IMR-90 (cell line): ENCODE data around the gene DOK6. TPM values are rescaled to one million over a fixed set of nuclear protein-coding genes. Genes with fewer than 3 reads are reported as not detected.

Source experiments
- ATAC-seq: fragments of 200-7000 bp; cut with Tn5 transposase; 2 replicates; pipeline ENCODE4 v1.9.1; 2020; ENCODE audit warnings: low read depth, mild to moderate bottlenecking, moderate library complexity
- BruUV-seq: library from RNA; stranded (reverse); fragments of 400-500 nt; replicated peaks from 2 replicates; lab custom pipeline; 2021; lab: Mats Ljungman, UMichigan
- CTCF ChIA-PET: fragments of 300-600 bp; formaldehyde crosslinking; extraction: SDS; loops from one replicate; lab custom pipeline; 2021; ENCODE audit warnings: antibody characterized with exemption; lab: Yijun Ruan, JAX
- POLR2A ChIA-PET: fragments of 300-600 bp; sonication (Branson Sonifier 250); formaldehyde crosslinking; loops from one replicate; lab custom pipeline; 2022; ENCODE audit warnings: antibody characterized with exemption; ENCODE audit not compliant: unreplicated experiment; lab: Charles Lee
- DNase-seq: peaks from one replicate; pipeline ENCODE4 v3.0.0; 2013
- H2AFZ ChIP-seq: replicated peaks from 2 replicates; pipeline ENCODE3; 2013; ENCODE audit warnings: low read length, mild to moderate bottlenecking; ENCODE audit not compliant: poor library complexity
- H2AK5ac ChIP-seq: 2 replicates; pipeline ENCODE4 v1.6.1; 2013; ENCODE audit warnings: low read depth, low read length, inconsistent platforms
- H2AK9ac ChIP-seq: replicated peaks from 2 replicates; pipeline ENCODE3; 2013; ENCODE audit warnings: mild to moderate bottlenecking, low read depth, low read length, moderate library complexity; ENCODE audit not compliant: poor library complexity
- H2BK120ac ChIP-seq: 2 replicates; pipeline ENCODE4 v1.6.1; 2013; ENCODE audit warnings: low read depth, low read length, inconsistent platforms
- H2BK15ac ChIP-seq: 3 replicates; pipeline ENCODE4 v1.6.1; 2013; ENCODE audit warnings: low read depth, low read length, inconsistent platforms
- H2BK20ac ChIP-seq: 2 replicates; pipeline ENCODE4 v1.6.1; 2013; ENCODE audit warnings: low read depth, mild to moderate bottlenecking, inconsistent platforms, low read length, moderate library complexity
- H2BK5ac ChIP-seq: 2 replicates; pipeline ENCODE4 v1.6.1; 2013; ENCODE audit warnings: mild to moderate bottlenecking, low read depth, low read length, inconsistent platforms; ENCODE audit not compliant: poor library complexity, severe bottlenecking
- H3K14ac ChIP-seq: replicated peaks from 2 replicates; pipeline ENCODE4 v1.6.1; 2013; ENCODE audit warnings: low read depth, low read length, inconsistent platforms
- H3K18ac ChIP-seq: 2 replicates; pipeline ENCODE4 v1.6.1; 2013; ENCODE audit warnings: low read depth, low read length, control low read depth
- H3K23ac ChIP-seq: 2 replicates; pipeline ENCODE4 v1.6.1; 2013; ENCODE audit warnings: low read depth, low read length, inconsistent platforms
- H3K27ac ChIP-seq: 2 replicates; pipeline ENCODE4 v1.5.1; 2013; ENCODE audit warnings: mild to moderate bottlenecking, control low read depth, low read length; ENCODE audit not compliant: insufficient read depth
- H3K27me3 ChIP-seq: 2 replicates; pipeline ENCODE4 v1.6.1; 2013; ENCODE audit warnings: low read length; ENCODE audit not compliant: control insufficient read depth, insufficient read depth
- H3K36me3 ChIP-seq: 2 replicates; pipeline ENCODE4 v1.6.1; 2013; ENCODE audit warnings: low read length, mixed read lengths; ENCODE audit not compliant: control insufficient read depth, insufficient read depth
- H3K4ac ChIP-seq: 2 replicates; pipeline ENCODE4 v1.6.1; 2013; ENCODE audit warnings: low read depth, low read length, inconsistent platforms
- H3K4me1 ChIP-seq: 2 replicates; pipeline ENCODE4 v1.6.1; 2013; ENCODE audit warnings: low read length, mixed read lengths; ENCODE audit not compliant: control insufficient read depth, insufficient read depth
- H3K4me2 ChIP-seq: 2 replicates; pipeline ENCODE4 v1.6.1; 2013; ENCODE audit warnings: low read depth, mild to moderate bottlenecking, control low read depth, low read length, moderate library complexity
- H3K4me3 ChIP-seq: 2 replicates; pipeline ENCODE4 v1.5.1; 2013; ENCODE audit warnings: low read depth, mild to moderate bottlenecking, control low read depth, low read length, moderate library complexity; ENCODE audit not compliant: insufficient read depth
- H3K56ac ChIP-seq: 2 replicates; pipeline ENCODE4 v1.6.1; 2013; ENCODE audit warnings: low read length, inconsistent platforms; ENCODE audit not compliant: insufficient read depth; ENCODE audit errors: extremely low read depth
- H3K79me1 ChIP-seq, 2 experiments: 2 replicates each; pipeline ENCODE4 v1.6.1; 2013; ENCODE audit warnings: low read length in 2 of 2, inconsistent platforms in 1 of 2, low read depth in 1 of 2
- H3K9ac ChIP-seq: 2 replicates; pipeline ENCODE4 v1.6.1; 2013; ENCODE audit warnings: low read depth, low read length, control low read depth
- H3K9me1 ChIP-seq: 2 replicates; pipeline ENCODE4 v1.6.1; 2013; ENCODE audit warnings: low read length, inconsistent platforms; ENCODE audit not compliant: insufficient read depth
- H3K9me3 ChIP-seq: 2 replicates; pipeline ENCODE4 v1.6.1; 2013; ENCODE audit warnings: low read length; ENCODE audit not compliant: control insufficient read depth, insufficient read depth
- H4K20me1 ChIP-seq: 2 replicates; pipeline ENCODE4 v1.6.1; 2013; ENCODE audit warnings: low read length, inconsistent platforms; ENCODE audit not compliant: insufficient read depth
- H4K5ac ChIP-seq: 2 replicates; pipeline ENCODE4 v1.6.1; 2013; ENCODE audit warnings: mild to moderate bottlenecking, low read depth, low read length, control low read depth
- H4K8ac ChIP-seq, 2 experiments: 2 replicates each; pipeline ENCODE4 v1.6.1; 2013; ENCODE audit warnings: low read depth in 2 of 2, low read length in 2 of 2, control low read depth in 1 of 2, inconsistent platforms in 1 of 2
- H4K91ac ChIP-seq: 2 replicates; pipeline ENCODE4 v1.6.1; 2013; ENCODE audit warnings: low read depth, low read length, inconsistent platforms; ENCODE audit not compliant: insufficient read depth
- BHLHE40 ChIP-seq: fragments of 150-350 bp; IDR thresholded peaks from 2 replicates; pipeline ENCODE4 v1.6.1; 2016; ENCODE audit warnings: mild to moderate bottlenecking, low read depth, low read length
- CEBPB ChIP-seq: IDR thresholded peaks from 2 replicates; pipeline ENCODE4 v1.6.1; 2012; ENCODE audit warnings: low read depth, low read length, improper control_type of control experiment
- FOS ChIP-seq: fragments of 150-350 bp; IDR thresholded peaks from 2 replicates; pipeline ENCODE4 v1.6.1; 2016; ENCODE audit warnings: low read depth, low read length
- MAFK ChIP-seq: IDR thresholded peaks from 2 replicates; pipeline ENCODE4 v1.6.1; 2012; ENCODE audit warnings: low read depth, low read length, improper control_type of control experiment
- MAZ ChIP-seq: IDR thresholded peaks from 2 replicates; pipeline ENCODE4 v1.6.1; 2012; ENCODE audit warnings: low read depth, mild to moderate bottlenecking, low read length, improper control_type of control experiment, moderate library complexity, borderline replicate concordance
- MXI1 ChIP-seq: IDR thresholded peaks from 2 replicates; pipeline ENCODE4 v1.6.1; 2012; ENCODE audit warnings: low read depth, mild to moderate bottlenecking, low read length, moderate library complexity, borderline replicate concordance
- NFE2L2 ChIP-seq: fragments of 150-350 bp; IDR thresholded peaks from 2 replicates; pipeline ENCODE4 v1.6.1; 2016; ENCODE audit warnings: low read depth, mild to moderate bottlenecking, low read length
- RAD21 ChIP-seq: IDR thresholded peaks from 2 replicates; pipeline ENCODE4 v1.6.1; 2012; ENCODE audit warnings: low read length, improper control_type of control experiment
- RCOR1 ChIP-seq: IDR thresholded peaks from 2 replicates; pipeline ENCODE4 v1.6.1; 2012; ENCODE audit warnings: mild to moderate bottlenecking, low read length, improper control_type of control experiment; ENCODE audit not compliant: insufficient replicate concordance
- RFX5 ChIP-seq: IDR thresholded peaks from 2 replicates; pipeline ENCODE4 v1.8.0; 2012; ENCODE audit warnings: low read depth, mild to moderate bottlenecking, low read length, moderate library complexity
- WGBS, 2 experiments: methylation state at CpG; one replicate each; pipeline versions ENCODE4 v1.1.5 to v1.1.7; 2013; ENCODE audit warnings: missing lambda C conversion rate in 2 of 2; ENCODE audit not compliant: insufficient read length in 1 of 2; ENCODE audit errors: extremely low coverage in 2 of 2; 5-methylcytosine and 5-hydroxymethylcytosine counted together
- dilution Hi-C: fragments of 300-500 bp; cut with HindIII; formaldehyde crosslinking; loops from one replicate; pipeline ENCODE4 v1.14.3; 2018; ENCODE audit warnings: low sequenced_read_pairs; ENCODE audit not compliant: unreplicated experiment
- in situ Hi-C: fragments of 300-500 bp; cut with MboI; formaldehyde crosslinking; loops from 3 replicates; pipeline ENCODE4 v1.14.3; 2019; ENCODE audit warnings: low sequenced_read_pairs, inconsistent platforms, mixed read lengths
- intact Hi-C: fragments of 100-400 bp; cut with micrococcal nuclease; formaldehyde crosslinking; loops from 2 replicates; pipeline ENCODE4 v1.10.0; 2022
- polyA plus RNA-seq, 3 experiments: library from polyadenylated mRNA; depleted of rRNA; stranded (reverse); fragments of >200 nt; gene quantifications; 2 replicates each; pipeline ENCODE4 v1.2.3, GENCODE V29; 2012; ENCODE audit warnings: low replicate concordance in 1 of 3
- total RNA-seq: library from RNA; depleted of rRNA; stranded (reverse); fragments of >200 nt; gene quantifications from 2 replicates; pipeline ENCODE4 v1.2.3, GENCODE V29; 2012
- TF ChIP-seq, protein P1 (sequence below): fragments of 150-350 bp; IDR thresholded peaks from 2 replicates; pipeline ENCODE4 v1.6.1; 2017; ENCODE audit warnings: mild to moderate bottlenecking, antibody characterized with exemption, low read length, low read depth
- TF ChIP-seq, protein P2 (sequence below): fragments of 150-350 bp; IDR thresholded peaks from 2 replicates; pipeline ENCODE4 v1.6.1; 2016; ENCODE audit warnings: low read depth, mild to moderate bottlenecking, low read length, moderate library complexity, borderline replicate concordance

DOK6 gene
- total and polyA plus RNA-seq, 2 of the 4 experiments (the other 2 are of a cell fraction): 1.9 to 2.7 TPM

DNA sequence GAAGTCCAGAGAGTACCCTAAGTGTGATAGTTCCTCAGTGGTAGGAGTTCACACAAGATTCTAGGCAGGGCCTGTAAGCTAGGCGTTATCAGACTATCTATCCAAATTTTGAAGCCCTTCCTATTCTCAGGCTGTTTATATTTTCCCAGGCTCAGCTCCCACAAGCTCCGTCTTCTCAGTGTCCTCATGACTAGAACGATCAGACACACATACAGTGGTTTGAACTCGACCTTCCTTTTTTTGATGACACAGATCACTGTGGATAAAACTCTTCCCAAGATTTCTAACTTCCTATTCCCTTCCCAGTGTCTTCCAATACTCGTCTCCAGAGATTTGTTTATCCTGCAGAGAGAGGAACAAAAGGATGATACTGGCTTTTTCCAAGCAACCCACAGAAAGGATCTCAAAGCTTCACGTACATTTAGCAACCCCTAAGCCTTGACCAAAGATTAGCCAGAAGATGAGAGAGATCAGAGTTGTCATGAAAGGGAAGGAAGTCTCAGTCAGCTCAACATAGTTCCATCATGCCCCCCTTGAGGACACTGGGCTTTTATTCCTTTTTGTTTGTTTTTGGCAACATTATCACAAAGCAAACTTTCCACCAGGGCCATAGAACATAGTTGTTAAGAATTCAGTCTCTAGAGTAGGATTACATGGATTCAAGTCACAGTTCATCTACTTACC, 42.3 kb upstream of the DOK6 start:
- H2BK5ac ChIP-seq: no peak overlapping the region
- H3K9me1 ChIP-seq: no peaks in the 10 kb centered on the region
- H3K79me1 ChIP-seq: no peaks in the 10 kb centered on the region
- no peak overlapping the region for H3K23ac ChIP-seq
- no peak overlapping the region for H3K4ac ChIP-seq
- intact Hi-C loops (no loop called here), dilution Hi-C loops (no loop called here), in situ Hi-C loops (no loop called here)
- no peak overlapping the region for H2BK120ac ChIP-seq
- no peaks in the 10 kb centered on the region for H3K27me3 ChIP-seq
- no peak for ATAC-seq
- no peak overlapping the region for H3K14ac ChIP-seq
- H3K4me2 ChIP-seq: no peak overlapping the region
- H4K5ac ChIP-seq: no peak overlapping the region
- H2BK15ac ChIP-seq: no peak overlapping the region
- H3K18ac ChIP-seq: no peak overlapping the region
- no peak overlapping the region for H2AK9ac ChIP-seq
- H2AK5ac ChIP-seq: no peak overlapping the region
- H3K27ac ChIP-seq: no peak overlapping the region
- no TSS peak for BruUV-seq
- POLR2A ChIA-PET: no interaction called here
- H2AFZ ChIP-seq: no peak overlapping the region
- no peak overlapping the region for H4K91ac ChIP-seq
- H3K56ac ChIP-seq: no peak overlapping the region
- H3K9me3 ChIP-seq: peaks cover 1% of the 10 kb centered on the region; the same call in 1 of the 2 replicates
- no peaks in the 10 kb centered on the region for H3K4me1 ChIP-seq
- no peak overlapping the region for H2BK20ac ChIP-seq
- CTCF ChIA-PET: interaction anchor here (0.7 kb wide), 1 partner anchor 1097 kb away, joined by 3 read pairs; no protein-coding TSS in a partner anchor
- no peaks in the 10 kb centered on the region for H4K20me1 ChIP-seq
- no peaks in the 10 kb centered on the region for H3K36me3 ChIP-seq
- TF ChIP-seq FOS (no peak), RFX5 (no peak), NFE2L2 (no peak), MAZ (no peak), MXI1 (no peak), RCOR1 (no peak), RAD21 (no peak), CEBPB (no peak), BHLHE40 (no peak), MAFK (no peak)
- TF ChIP-seq, protein P1, sequence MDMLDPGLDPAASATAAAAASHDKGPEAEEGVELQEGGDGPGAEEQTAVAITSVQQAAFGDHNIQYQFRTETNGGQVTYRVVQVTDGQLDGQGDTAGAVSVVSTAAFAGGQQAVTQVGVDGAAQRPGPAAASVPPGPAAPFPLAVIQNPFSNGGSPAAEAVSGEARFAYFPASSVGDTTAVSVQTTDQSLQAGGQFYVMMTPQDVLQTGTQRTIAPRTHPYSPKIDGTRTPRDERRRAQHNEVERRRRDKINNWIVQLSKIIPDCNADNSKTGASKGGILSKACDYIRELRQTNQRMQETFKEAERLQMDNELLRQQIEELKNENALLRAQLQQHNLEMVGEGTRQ: no peak
- TF ChIP-seq, protein P2, sequence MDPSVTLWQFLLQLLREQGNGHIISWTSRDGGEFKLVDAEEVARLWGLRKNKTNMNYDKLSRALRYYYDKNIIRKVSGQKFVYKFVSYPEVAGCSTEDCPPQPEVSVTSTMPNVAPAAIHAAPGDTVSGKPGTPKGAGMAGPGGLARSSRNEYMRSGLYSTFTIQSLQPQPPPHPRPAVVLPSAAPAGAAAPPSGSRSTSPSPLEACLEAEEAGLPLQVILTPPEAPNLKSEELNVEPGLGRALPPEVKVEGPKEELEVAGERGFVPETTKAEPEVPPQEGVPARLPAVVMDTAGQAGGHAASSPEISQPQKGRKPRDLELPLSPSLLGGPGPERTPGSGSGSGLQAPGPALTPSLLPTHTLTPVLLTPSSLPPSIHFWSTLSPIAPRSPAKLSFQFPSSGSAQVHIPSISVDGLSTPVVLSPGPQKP: no peak
- H3K9ac ChIP-seq: no peak overlapping the region
- WGBS, 2 experiments: 20% methylated on average over 1 of the region's 6 CpGs; no CpG with 5 or more reads in 1 of the 2 experiments
- no peak for DNase-seq
- no peak overlapping the region for H3K4me3 ChIP-seq
- no peak overlapping the region for H4K8ac ChIP-seq
